ENCODE results near the gene RANBP9.

DNA sequence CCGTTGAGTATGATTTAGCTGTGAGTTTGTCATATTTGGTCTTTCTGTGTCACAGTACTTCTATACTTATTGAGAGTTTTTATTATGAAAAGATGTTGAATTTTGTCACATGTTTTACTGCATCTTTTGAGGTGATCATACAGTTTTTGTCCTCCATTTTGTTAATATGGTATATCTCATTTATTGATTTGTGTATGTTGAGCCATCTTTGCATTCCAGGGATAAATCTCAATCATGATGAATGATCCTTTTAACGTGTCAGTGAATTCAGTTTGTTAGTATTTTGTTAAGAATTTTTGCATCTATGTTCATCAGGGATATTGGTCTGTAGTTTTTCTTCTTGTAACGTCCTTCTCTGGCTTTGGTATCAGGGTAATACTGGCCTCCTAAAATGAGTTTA is 133.7 kb downstream of the RANBP9 start:
- TF ChIP-seq, protein P1, sequence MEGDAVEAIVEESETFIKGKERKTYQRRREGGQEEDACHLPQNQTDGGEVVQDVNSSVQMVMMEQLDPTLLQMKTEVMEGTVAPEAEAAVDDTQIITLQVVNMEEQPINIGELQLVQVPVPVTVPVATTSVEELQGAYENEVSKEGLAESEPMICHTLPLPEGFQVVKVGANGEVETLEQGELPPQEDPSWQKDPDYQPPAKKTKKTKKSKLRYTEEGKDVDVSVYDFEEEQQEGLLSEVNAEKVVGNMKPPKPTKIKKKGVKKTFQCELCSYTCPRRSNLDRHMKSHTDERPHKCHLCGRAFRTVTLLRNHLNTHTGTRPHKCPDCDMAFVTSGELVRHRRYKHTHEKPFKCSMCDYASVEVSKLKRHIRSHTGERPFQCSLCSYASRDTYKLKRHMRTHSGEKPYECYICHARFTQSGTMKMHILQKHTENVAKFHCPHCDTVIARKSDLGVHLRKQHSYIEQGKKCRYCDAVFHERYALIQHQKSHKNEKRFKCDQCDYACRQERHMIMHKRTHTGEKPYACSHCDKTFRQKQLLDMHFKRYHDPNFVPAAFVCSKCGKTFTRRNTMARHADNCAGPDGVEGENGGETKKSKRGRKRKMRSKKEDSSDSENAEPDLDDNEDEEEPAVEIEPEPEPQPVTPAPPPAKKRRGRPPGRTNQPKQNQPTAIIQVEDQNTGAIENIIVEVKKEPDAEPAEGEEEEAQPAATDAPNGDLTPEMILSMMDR (IDR thresholded peaks at IDR 0.05) = no peak
- no peak for TF ChIP-seq ZFX (IDR thresholded peaks at IDR 0.05; ENCODE audit: borderline replicate concordance)

All from 22Rv1 (cell line).